ENCODE measurements around the gene TLE6.

- TF ChIP-seq CTCF (IDR thresholded peaks at IDR 0.05 in 4 of 5, conservative IDR thresholded peaks at IDR 0.05 in 1 of 5): no peak
- TF ChIP-seq POLR2A (IDR thresholded peaks at IDR 0.05): no peak
Measured at GRCh38 chr19:3026768-3027167, 49.4 kb downstream of the TLE6 start.
